Erythroblast (primary cell): ENCODE results near the gene KDM4C.

Source experiments
- GATA1 ChIP-seq: IDR thresholded peaks from 2 replicates; pipeline ENCODE4 v1.6.1; 2011; ENCODE audit warnings: low read depth, mild to moderate bottlenecking, control low read depth, low read length, moderate library complexity
- POLR2A ChIP-seq: IDR thresholded peaks from 2 replicates; pipeline ENCODE4 v1.6.1; 2011; ENCODE audit warnings: mild to moderate bottlenecking, low read length

DNA sequence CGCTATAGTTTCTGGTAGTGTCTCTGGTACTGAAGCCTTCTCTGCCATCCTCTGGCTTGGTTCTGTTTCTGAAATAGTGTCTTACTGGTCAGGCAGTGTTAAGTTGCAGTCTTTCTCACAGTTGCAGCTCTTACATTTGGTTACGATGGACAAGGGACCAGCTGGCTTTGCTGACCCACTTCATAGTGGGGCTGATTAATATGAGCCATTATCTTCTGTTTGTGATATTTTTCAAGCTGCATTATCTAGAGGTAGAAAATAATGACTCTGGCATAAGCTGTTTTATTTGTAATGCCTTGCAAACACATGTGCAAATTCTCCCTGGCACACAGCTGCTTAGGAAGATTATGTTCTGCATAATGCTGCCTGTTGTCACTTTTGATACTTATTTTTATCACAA is 199.1 kb downstream of the KDM4C start:
- TF ChIP-seq POLR2A (no peak), GATA1 (no peak)
